ENCODE measurements around the gene AMH.
"Not testable (repeated sequence)": the region's sequence is repeated elsewhere in the genome, so short reads cannot be mapped to it uniquely, and the experiment has no call there.

AMH gene

GRCh38 chr19:2271234-2272103 lies 22.3 kb downstream of the AMH start:
- no peak for DNase-seq

GRCh38 chr19:2273356-2274184 lies 24.4 kb downstream of the AMH start:
- peak; percentile 87 for DNase-seq

- no peak for DNase-seq
Measured at GRCh38 chr19:2274185-2274711, 25.1 kb downstream of the AMH start.

- DNase-seq: peak; percentile 72
Measured at GRCh38 chr19:2274931-2275535, 25.9 kb downstream of the AMH start.

GRCh38 chr19:2275588-2276428 lies 26.7 kb downstream of the AMH start:
- DNase-seq: peak; percentile 48

GRCh38 chr19:2276429-2276986 lies 27.4 kb downstream of the AMH start:
- no peak for DNase-seq

- DNase-seq: no peak
Measured at GRCh38 chr19:2277138-2277537, 28.0 kb downstream of the AMH start.

GRCh38 chr19:2278459-2279158 lies 29.5 kb downstream of the AMH start:
- no peak for DNase-seq

- no peak for DNase-seq
Measured at GRCh38 chr19:2280633-2281264, 31.6 kb downstream of the AMH start.

GRCh38 chr19:2281265-2282061 lies 32.3 kb downstream of the AMH start:
- not testable (repeated sequence) for DNase-seq

- peak; percentile 80 for DNase-seq
Measured at GRCh38 chr19:2282062-2282861, 33.1 kb downstream of the AMH start, which contains the start of gene PEAK3. PEAK3 (minus strand) TSS chr19:2282175; CDS start chr19:2280931, 1,244 bp downstream.

- no peak for DNase-seq
Measured at GRCh38 chr19:2282862-2283237, 33.7 kb downstream of the AMH start.

GRCh38 chr19:2283835-2284507 lies 34.8 kb downstream of the AMH start:
- DNase-seq: no peak

GRCh38 chr19:2286402-2287140 lies 37.4 kb downstream of the AMH start:
- peak; percentile 9 for DNase-seq

- DNase-seq: peak; percentile 16
Measured at GRCh38 chr19:2287585-2288337, 38.6 kb downstream of the AMH start.

- DNase-seq: no peak
Measured at GRCh38 chr19:2288338-2288817, 39.3 kb downstream of the AMH start.

Data from right hindlimb (tissue), 1 donor.